ENCODE results near the gene ASTN2.

ASTN2 gene

GRCh38 chr9:117205806-117206205, 209.1 kb downstream of the ASTN2 start:
- H3K27ac ChIP-seq = no peak overlapping the region
- TF ChIP-seq, protein P1, sequence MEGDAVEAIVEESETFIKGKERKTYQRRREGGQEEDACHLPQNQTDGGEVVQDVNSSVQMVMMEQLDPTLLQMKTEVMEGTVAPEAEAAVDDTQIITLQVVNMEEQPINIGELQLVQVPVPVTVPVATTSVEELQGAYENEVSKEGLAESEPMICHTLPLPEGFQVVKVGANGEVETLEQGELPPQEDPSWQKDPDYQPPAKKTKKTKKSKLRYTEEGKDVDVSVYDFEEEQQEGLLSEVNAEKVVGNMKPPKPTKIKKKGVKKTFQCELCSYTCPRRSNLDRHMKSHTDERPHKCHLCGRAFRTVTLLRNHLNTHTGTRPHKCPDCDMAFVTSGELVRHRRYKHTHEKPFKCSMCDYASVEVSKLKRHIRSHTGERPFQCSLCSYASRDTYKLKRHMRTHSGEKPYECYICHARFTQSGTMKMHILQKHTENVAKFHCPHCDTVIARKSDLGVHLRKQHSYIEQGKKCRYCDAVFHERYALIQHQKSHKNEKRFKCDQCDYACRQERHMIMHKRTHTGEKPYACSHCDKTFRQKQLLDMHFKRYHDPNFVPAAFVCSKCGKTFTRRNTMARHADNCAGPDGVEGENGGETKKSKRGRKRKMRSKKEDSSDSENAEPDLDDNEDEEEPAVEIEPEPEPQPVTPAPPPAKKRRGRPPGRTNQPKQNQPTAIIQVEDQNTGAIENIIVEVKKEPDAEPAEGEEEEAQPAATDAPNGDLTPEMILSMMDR (conservative IDR thresholded peaks at IDR 0.05) = no peak

GRCh38 chr9:117204971-117205370, 209.9 kb downstream of the ASTN2 start:
- H3K27ac ChIP-seq = no peak overlapping the region
- TF ChIP-seq, protein P1 (conservative IDR thresholded peaks at IDR 0.05) = no peak

DNA sequence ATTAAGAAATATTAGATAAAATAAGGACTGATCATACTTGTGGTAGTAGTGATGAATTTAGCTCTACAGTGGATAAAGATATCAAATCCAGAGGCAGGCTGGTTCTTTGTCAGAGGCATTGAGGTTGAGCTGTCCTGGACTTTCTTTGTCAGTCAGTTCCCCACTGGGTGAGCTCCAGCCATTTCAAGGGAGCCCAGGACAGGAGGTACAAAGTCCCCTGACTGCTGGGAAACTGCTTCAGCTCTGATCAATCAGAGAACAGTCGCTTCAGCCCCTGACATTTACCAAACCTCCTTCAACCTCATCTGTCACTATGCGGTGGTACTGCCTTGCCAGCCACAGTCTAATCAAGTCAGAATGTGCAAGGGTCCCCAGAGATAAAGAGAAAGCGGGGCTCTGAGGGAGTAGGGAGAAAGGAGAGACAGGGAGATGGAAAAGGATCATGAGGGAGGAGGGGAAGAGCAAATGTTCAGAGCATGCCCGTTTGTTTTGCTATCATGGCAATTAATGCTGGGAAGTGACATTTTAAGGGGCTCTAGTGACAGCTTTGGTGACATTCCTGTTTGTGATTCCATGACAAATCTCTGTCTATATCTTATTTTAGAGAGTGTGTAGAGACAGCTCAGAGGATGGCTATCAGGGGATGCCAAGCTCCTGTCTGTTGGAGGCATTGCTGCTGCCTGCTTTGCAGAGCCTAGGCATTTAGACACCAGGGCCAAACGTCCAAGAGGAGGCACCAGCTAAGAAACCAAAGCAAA, 223.2 kb downstream of the ASTN2 start:
- TF ChIP-seq, protein P1 (conservative IDR thresholded peaks at IDR 0.05) = no peak
- H3K27ac ChIP-seq = no peak overlapping the region

GRCh38 chr9:117189121-117189520, 225.7 kb downstream of the ASTN2 start:
- TF ChIP-seq, protein P1 (conservative IDR thresholded peaks at IDR 0.05) = no peak
- no peak overlapping the region for H3K27ac ChIP-seq

DNA sequence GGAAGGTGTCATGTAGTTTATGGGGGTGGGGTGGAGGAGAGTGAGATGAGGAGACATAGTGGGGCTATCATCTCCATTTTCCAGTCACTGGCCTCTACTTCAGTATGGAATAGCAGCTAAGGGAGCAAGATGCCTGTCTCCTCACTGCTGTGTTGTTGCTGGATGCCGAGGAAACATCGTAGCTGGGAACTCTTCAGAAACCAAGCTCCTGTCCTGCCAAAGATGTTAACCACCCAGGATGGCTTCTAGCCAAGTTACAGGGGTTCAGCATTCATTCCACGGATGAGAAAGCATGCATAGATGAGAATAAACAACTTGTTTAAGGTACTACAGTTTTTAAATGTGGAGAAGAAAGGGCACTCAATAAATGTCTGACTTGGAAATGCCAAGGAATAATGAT, 226.5 kb downstream of the ASTN2 start:
- TF ChIP-seq, protein P1 (conservative IDR thresholded peaks at IDR 0.05) = no peak
- no peak overlapping the region for H3K27ac ChIP-seq

DNA sequence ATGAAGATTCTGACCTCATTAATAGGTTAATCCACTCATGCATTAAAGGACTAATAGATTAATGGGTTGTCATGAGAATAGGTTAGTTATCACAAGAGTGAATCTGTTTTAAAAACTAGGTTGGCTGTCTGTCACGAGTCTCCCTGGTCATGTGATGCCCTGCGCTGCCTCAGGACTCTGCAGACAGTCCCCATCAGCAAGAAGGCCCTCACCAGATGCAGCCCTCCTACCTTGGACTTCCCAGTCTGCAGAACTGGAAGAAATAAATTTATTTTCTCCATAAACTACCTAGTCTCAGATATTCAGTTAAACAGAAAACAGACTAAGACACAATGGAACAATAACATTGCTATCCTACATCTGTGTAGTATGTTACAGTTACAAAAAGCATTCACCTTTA, 227.4 kb downstream of the ASTN2 start:
- TF ChIP-seq, protein P1 (conservative IDR thresholded peaks at IDR 0.05) = no peak
- no peak overlapping the region for H3K27ac ChIP-seq

GRCh38 chr9:117184173-117184572, 230.7 kb downstream of the ASTN2 start:
- TF ChIP-seq, protein P1 (conservative IDR thresholded peaks at IDR 0.05) = no peak
- H3K27ac ChIP-seq = no peak overlapping the region

Data from VCaP (cell line).